OCI-LY3 (cell line): ENCODE data around the gene ERP29.
"Not testable (repeated sequence)": the region's sequence is repeated elsewhere in the genome, so short reads cannot be mapped to it uniquely, and the experiment has no call there.

Experiments
- CTCF ChIP-seq: fragments of 200-600, 300-600 bp; sonication (generic); IDR thresholded peaks from 2 replicates; pipeline ENCODE4 v1.5.1; 2014; ENCODE audit warnings: antibody characterized with exemption, low read length, low read depth
- EZH2phosphoT487 ChIP-seq: fragments of 200-600 bp; shearing (Covaris generic); IDR thresholded peaks from 2 replicates; pipeline ENCODE4 v1.6.1; 2018; ENCODE audit warnings: antibody characterized with exemption, mixed run types, low read depth

GRCh38 chr12:112009596-112009995, 3.6 kb upstream of the ERP29 start:
- not testable (repeated sequence) for TF ChIP-seq CTCF, EZH2phosphoT487
